Measurements from ENCODE around the gene RAB32. TPM values are rescaled to one million over a fixed set of nuclear protein-coding genes. Genes with fewer than 3 reads are reported as not detected.

RAB32 gene
- total RNA-seq, result 123 and 133 TPM in 2 replicates

DNA sequence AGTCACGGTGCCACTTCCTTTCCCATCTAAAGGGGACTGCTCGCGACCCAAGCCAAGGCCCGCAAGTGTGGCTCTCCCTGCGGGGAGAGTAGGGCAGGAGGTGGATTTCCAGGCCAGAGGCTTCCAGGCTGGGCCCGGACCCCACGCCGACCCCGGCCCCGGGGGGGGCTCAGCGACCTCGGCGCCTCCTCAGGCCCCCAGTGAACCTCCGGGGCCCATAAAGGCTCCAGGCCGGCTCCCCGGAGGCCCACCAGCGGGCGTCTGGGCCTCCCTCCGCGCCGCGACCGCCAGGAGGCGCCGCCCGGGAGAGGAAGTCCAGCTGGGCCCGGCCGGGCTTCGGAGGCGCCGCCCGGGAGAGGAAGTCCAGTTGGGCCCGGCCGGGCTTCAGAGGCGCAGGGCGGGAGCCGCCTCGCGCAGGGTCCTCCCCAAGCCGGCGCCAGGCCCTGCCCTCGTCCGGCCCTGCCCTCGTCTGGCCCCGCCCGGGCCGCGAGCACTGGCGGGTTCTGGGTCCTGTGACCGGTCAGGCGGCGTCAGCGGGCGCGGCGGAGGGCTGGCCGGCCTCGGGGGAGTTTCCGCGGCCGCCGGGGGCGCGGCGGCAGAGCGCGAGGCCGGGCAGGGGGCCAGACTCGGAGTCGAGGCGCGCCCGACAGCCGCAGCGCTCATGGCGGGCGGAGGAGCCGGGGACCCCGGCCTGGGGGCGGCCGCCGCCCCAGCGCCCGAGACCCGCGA lies at the start of gene RAB32:
RAB32 (plus strand) TSS at position 623 of the 729 bp plus-strand sequence; CDS start at position 662, 39 bp downstream.

DNA sequence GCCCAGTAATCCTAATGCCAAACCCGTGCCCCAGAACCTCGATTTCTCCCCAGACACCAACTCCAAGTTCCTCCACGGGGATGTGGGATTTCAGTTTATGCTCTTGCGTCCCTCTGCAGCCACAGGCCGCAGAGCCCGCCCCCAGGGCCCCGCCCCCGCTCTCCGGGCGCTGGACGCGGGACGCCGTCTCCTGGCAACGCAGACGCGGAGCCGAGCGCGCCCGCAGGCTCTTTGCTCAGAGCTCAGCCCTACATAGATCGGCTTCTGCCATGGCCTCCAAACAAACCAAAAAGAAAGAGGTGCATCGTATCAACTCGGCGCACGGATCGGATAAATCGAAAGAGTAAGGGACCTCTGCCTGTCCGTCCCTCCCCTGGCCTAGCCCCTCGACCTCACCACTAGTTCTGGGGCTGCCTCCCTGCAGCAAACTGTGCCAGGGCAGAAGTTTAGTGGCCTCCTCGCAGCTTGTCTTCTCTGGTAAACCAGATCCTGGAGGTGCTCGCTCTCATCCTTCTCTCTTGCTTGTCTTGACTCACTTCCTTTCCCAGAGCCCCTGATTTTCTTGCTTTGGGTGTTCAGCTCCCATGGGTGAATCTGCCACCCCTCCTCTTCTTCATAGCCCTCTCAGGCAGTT lies 55.3 kb downstream of the RAB32 start, which contains the start of gene ADGB:
ADGB (plus strand) TSS at position 201 of the 634 bp plus-strand sequence; CDS start at position 270, 69 bp downstream.

Other genes with a start within 250 kb of the RAB32 start
- gene ADGB, start 55.1 kb downstream of the RAB32 start, total RNA-seq, result not detected in 2 replicates

All from articular chondrocyte of knee joint (primary cell).